NCI-H748 (cell line): ENCODE results near the gene PTTG1IP.
"Not testable (repeated sequence)": the region's sequence is repeated elsewhere in the genome, so short reads cannot be mapped to it uniquely, and the experiment has no call there.

Experiments used
- DNase-seq: peaks from one replicate; lab custom pipeline; 2025; ENCODE audit not compliant: unreplicated experiment; lab: John Stamatoyannopoulos, UW

The PTTG1IP gene

GRCh38 chr21:44883250-44883649, 9.8 kb upstream of the PTTG1IP start:
- DNase-seq: no peak

- no peak for DNase-seq
Observed at GRCh38 chr21:44881198-44881872, 7.8 kb upstream of the PTTG1IP start.

GRCh38 chr21:44880405-44881197, 7.1 kb upstream of the PTTG1IP start:
- DNase-seq: no peak

- DNase-seq: not testable (repeated sequence)
Observed at GRCh38 chr21:44879238-44879637, 5.7 kb upstream of the PTTG1IP start.

GRCh38 chr21:44878053-44878982, 4.8 kb upstream of the PTTG1IP start:
- no peak for DNase-seq

GRCh38 chr21:44876849-44877575, 3.5 kb upstream of the PTTG1IP start:
- no peak for DNase-seq

GRCh38 chr21:44875316-44875700, 1.8 kb upstream of the PTTG1IP start:
- no peak for DNase-seq

GRCh38 chr21:44874497-44875315, 1.2 kb upstream of the PTTG1IP start:
- DNase-seq: peak; percentile 60

- DNase-seq: no peak
Observed at GRCh38 chr21:44874240-44874496, 678 bp upstream of the PTTG1IP start.

- DNase-seq: peak; percentile 38
Observed at GRCh38 chr21:44872649-44873355, 688 bp downstream of the PTTG1IP start.

- no peak for DNase-seq
Observed at GRCh38 chr21:44872323-44872648, 1.2 kb downstream of the PTTG1IP start.

GRCh38 chr21:44871576-44872269, 1.8 kb downstream of the PTTG1IP start:
- DNase-seq: peak; percentile 16

- DNase-seq: no peak
Observed at GRCh38 chr21:44870748-44871495, 2.6 kb downstream of the PTTG1IP start.

- DNase-seq: no peak
Observed at GRCh38 chr21:44869781-44870747, 3.4 kb downstream of the PTTG1IP start.

- DNase-seq: no peak
Observed at GRCh38 chr21:44868707-44869106, 4.8 kb downstream of the PTTG1IP start.

GRCh38 chr21:44867999-44868700, 5.3 kb downstream of the PTTG1IP start:
- no peak for DNase-seq

- no peak for DNase-seq
Observed at GRCh38 chr21:44867464-44867863, 6.0 kb downstream of the PTTG1IP start.
